Retinal pigment epithelial cell (primary cell): ENCODE measurements around the gene SCYL1.

Experiments used
- DNase-seq: peaks from one replicate; pipeline ENCODE4 v3.0.0-alpha.2; 2010; ENCODE audit warnings: low read depth
- H3K4me3 ChIP-seq: 2 replicates; pipeline ENCODE4 v1.5.1; 2011; ENCODE audit warnings: mild to moderate bottlenecking, low read length, control low read depth, moderate library complexity
- TF ChIP-seq, protein P1 (sequence below): conservative IDR thresholded peaks from 2 replicates; pipeline ENCODE4 v1.5.1; 2011; ENCODE audit warnings: low read depth, low read length, control low read depth, inconsistent platforms

The SCYL1 gene

DNA sequence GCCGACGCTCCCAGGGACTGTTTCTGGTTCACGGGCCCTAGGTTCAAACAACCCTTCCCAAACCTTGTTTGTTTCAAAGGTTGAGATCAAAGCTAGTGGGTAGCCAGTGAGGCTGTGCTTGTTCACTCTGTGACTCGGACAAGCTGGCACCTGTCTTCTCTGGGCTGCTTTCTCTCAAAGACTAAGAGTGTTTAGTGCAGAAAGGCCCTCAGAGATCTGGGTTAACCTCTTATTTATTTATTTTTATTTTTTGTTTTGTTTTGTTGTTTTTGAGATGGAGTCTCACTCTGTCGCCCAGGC is 39.0 kb upstream of the SCYL1 start:
- H3K4me3 ChIP-seq, result no peak overlapping the region
- TF ChIP-seq, protein P1, sequence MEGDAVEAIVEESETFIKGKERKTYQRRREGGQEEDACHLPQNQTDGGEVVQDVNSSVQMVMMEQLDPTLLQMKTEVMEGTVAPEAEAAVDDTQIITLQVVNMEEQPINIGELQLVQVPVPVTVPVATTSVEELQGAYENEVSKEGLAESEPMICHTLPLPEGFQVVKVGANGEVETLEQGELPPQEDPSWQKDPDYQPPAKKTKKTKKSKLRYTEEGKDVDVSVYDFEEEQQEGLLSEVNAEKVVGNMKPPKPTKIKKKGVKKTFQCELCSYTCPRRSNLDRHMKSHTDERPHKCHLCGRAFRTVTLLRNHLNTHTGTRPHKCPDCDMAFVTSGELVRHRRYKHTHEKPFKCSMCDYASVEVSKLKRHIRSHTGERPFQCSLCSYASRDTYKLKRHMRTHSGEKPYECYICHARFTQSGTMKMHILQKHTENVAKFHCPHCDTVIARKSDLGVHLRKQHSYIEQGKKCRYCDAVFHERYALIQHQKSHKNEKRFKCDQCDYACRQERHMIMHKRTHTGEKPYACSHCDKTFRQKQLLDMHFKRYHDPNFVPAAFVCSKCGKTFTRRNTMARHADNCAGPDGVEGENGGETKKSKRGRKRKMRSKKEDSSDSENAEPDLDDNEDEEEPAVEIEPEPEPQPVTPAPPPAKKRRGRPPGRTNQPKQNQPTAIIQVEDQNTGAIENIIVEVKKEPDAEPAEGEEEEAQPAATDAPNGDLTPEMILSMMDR, result no peak
- no peak for DNase-seq

DNA sequence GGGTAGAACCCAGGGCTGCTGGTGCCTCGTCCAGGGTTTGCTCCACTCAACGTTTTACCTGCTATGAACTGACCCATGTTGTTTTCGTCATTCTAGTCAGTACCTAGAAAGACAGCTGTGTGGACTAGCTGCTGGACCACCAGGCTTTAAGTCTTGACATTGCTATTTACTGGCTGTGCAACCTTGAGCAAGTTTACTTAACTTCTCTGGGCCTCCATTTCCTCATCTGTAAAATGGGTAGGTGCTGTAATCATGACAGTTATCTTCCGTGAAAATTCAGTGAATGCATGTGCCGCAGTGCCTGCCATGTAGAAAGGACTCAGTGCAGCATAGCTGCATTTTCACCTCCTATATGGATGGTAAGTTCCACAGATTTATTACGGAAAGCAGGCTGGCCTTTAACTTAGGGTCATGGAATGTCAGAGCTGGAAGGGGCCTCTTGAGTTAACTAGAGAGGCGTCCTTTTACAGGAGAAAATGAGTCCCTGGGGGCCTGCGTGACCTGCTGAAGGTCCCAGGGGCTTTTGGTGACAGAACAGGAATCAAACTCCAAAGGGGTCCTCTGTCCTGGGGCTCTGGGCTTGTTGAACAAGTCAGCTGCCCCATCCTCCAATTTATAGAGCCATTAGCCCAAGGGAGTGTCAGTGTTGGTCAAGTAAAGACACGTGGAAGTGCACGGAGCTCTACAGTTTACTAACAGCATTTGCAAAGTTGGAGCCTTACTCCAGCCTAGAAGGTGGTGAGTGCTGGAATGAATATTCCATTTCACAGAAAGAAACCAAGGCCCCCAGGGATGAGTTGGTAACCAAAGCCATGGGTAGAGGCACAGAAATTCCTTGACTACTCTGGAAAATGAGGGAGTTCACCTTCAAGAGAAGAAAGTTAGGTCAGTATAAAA is 38.1 kb upstream of the SCYL1 start:
- TF ChIP-seq, protein P1, result no peak
- H3K4me3 ChIP-seq, result no peak overlapping the region
- no peak for DNase-seq

DNA sequence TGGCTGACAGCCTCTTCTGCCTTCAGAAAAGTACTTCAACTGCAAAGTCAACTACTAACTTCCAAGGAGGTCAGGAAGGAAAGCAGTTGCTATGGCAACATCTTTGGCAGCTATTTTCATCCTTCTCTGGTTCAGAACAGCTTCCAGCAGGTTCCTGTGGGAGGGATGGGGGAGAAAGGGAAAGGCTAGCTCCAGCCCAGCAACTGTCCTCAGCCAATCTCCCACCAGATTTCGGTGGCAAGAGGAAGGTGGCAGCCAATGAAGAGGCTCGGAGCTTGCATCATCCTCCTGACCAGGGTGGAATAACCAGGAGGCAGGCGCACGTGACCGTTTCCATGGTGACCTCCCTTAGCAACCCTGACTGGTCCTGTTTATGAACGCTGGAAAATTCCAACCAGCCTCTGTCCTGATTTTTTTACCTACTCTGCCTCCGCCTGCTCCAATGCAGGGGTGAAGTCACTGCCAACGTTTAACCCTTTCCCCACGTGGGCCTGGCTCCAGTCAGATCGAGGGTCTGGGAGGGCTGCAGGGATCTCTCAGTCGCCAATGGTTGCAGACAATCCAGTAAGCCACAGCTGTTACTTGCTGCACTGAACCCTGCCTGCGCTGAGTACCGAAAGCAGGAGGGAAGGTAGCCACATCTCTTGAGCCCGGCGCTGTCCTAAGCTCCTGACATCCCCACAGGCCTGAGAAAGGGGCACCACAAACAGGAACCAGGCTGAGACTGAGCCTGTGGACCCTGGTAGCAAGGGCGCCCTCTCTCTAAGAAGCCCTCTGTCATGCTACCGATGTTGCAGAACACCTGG is 37.2 kb upstream of the SCYL1 start:
- peak overlapping the region; percentile 2 for H3K4me3 ChIP-seq
- TF ChIP-seq, protein P1, result no peak
- peak; percentile 100 for DNase-seq

DNA sequence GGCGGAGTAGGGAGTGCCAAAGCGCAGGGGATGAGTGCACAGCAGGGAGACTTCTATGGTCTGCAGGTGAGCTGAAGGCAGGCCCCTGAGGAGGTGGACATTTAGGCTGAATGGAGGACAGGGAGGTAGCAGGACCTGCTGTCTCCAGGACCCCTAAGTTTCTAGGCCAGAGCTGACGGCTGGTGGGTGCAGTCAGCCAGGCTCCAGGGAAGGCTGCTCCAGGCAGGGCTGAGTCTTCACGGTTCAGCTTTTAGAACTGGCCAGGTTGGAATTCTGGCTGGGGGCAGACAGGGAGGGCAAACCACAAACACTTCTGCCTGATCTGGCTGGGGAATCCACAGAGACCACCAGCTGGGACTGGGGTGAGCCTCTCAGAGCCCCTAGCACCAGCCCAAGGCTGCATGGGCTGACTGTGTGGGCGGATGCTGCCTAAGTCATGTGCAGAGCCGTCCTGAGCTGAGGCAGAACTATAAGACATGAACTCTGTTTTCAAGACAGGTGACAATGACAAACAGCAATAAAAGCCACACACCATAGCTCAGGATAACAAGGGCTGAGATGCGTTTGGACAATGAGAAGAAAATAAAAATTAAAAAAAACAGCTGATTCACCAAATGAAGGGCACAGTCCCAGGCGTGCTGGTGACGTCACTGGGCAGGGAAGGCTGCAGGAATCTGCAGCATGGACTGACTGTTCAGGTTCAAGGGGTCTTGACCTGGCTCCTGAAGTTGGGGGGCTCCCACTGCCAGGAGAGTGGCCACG is 36.4 kb upstream of the SCYL1 start:
- TF ChIP-seq, protein P1, result no peak
- no peak for DNase-seq
- peak overlapping the region; percentile 2 for H3K4me3 ChIP-seq

DNA sequence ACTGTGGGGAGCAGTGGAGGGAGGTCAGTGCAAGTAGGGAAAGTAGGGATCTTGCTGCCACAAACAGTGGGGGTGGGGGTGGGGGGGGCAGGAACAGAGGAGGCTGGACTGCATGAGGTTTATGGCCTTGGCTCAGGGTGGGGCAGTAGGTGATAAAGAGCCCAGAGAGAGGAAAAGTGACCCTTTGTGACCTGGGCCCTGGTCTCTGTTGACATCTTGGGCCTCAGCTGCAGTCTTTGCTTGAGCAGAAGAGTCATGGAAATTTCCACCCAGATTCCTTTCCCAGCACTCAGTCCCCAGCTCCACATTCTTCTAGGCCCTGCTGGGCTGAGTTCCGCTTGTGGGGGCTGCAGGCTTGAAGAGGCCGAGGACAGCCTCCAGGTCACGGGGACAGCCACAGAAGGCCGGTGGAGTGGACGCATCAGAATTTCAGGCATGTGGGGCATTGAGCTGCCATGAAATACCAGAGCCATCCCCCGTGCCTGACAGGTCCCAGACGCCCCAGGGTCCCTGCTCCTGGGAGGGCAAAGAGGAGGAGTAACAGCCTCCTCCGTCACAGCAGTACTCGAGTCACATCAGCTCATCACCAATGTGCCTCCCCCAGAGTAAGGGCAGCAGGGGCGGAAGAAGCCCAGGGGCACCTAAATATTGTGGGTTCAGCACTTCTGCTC is 35.7 kb upstream of the SCYL1 start:
- peak; percentile 87 for DNase-seq
- TF ChIP-seq, protein P1, result no peak
- no peak overlapping the region for H3K4me3 ChIP-seq

DNA sequence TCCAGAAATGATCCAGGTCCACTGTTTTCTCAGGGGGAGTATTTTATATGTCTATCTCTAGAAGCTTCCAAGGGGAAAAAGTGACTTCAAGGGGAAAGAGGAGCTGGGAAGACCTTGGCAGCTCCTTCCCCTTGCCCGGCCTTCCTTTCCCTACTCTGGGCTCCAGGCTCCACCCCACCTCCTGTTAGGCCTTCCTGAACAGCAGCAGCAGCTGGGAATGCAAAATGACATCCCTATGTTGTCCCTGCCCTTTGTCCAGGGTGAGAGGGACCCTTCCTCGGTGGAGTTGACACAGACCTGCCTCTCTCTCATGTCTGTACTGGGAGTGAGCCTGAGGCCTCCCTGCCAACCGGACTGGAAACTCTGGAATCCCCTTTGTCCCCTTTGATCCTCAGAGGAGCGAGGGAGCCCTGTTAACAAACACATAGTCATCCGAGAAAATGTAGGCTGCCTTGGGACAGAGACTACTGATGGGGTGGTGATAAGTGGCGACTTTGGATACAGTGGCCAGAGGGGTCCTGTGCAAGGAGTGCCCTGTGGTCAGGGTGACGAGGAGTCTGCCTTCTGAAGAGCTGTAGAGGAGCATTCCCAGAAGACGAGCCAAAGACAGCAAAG is 35.1 kb upstream of the SCYL1 start:
- no peak overlapping the region for H3K4me3 ChIP-seq
- DNase-seq, result no peak
- TF ChIP-seq, protein P1, result no peak
